NCI-H1436 treated with DMSO at 0.1 percent for 48 hours (cell line): ENCODE data around the gene ALPL.

ENCODE experiments used
- DNase-seq: peaks from one replicate; lab custom pipeline; 2025; lab: John Stamatoyannopoulos, UW

The ALPL gene

GRCh38 chr1:21618561-21619374 lies 109.5 kb downstream of the ALPL start:
- no peak for DNase-seq

GRCh38 chr1:21619375-21619947 lies 110.2 kb downstream of the ALPL start:
- DNase-seq: no peak

DNA sequence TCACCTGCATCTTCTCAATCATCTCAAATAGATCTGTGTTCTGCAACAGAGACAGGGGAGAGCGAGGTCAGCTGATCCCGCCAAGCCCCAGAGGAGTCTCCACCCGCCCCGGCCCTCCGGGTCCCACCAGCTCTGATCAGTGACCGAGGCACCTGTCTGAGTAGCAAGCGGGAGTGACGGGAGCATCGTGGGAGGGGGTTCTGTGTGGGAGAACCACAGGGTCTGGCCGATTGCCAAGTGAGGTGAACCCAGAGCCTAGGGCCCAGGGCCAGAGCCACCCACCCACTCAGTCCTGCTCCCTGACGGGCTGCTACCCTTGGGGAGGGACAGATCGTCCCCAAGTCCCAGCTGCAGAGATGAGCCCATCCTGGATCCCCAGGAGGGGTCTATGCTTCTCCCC lies 110.8 kb downstream of the ALPL start:
- no peak for DNase-seq

DNA sequence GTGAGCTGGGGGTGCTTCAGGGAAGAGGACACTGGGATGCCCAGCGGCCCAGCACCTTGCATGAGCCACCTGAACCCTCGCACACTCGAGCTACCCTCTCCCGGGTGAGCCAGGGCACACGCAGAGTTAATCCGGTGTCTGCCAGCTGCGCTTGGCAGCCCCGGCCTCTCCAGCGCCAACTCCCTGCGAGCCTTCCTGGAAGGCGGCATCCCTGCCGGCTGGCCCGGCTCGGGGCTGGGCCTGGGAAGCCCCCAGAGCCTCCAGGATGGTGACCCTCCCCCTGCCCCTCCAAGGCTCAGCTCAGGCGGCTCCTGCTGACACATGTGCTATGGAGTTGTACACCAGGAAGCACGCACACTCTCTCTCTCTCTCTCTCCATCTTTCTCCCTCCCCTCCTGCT lies 111.3 kb downstream of the ALPL start:
- DNase-seq: no peak

GRCh38 chr1:21621051-21621450 lies 111.8 kb downstream of the ALPL start:
- DNase-seq: no peak

DNA sequence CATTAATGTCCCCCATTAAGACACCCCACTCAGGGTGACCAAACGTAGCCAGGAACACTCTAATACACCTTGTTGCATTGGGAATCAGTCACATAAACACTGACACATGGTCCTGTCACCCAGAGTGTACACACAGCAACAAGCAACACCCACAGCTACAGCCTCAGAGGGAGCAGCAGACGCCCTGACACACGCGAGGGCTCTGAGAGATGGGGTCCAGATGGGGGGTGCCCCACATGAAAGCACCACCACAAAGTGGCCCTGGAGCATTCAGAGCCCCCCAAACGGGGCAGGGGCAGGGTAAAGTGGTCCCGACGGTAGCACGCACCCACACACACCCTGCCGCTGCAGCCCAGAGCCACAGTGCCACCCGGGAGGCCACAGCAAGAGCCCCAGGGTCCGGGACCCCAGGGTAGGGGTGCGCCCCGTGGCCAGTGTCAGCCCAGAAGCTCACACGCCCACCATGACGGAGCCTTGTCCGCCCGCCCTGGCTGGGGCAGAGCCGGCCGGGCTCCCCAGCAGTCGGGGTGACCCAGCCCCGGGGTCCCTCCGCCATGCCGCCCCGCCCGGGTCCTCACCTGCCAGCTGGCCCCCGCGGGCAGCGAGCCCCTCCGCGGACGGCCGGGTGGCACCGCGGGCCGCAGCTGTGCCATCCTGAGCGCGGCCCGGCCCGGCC lies 112.7 kb downstream of the ALPL start:
- no peak for DNase-seq

GRCh38 chr1:21622466-21623315 lies 113.5 kb downstream of the ALPL start:
- DNase-seq: no peak

- no peak for DNase-seq
These were observed 114.3 kb downstream of the ALPL start for GRCh38 chr1:21623410-21623961.

- DNase-seq: no peak
These were observed 115.6 kb downstream of the ALPL start for GRCh38 chr1:21624571-21625389.

- no peak for DNase-seq
These were observed 116.4 kb downstream of the ALPL start for GRCh38 chr1:21625390-21626190.

DNA sequence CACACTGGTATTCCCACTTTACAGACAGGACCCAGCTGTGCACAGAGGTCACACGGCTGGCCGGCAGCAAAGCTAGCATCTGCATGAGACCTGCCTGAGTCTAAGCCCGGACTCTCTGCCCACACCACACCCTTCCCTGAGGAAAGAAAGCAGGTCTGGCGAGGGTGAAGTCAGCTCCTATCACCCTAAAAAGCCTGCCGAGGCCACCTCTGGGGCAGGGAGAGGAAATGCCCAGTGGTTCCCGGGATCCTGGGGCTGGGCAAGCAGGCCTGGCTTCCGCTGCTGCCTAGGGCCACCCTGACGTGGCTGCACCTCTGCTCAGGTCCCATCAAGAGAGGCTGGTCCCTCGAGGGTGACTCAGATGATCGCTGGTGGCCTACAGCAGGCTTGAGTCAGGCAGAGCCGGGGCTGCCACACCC lies 117.7 kb downstream of the ALPL start:
- no peak for DNase-seq
